ENCODE data around the gene LCE1B.

LCE1B gene

GRCh38 chr1:152811671-152812070, at the start of gene LCE1B:
LCE1B (plus strand) TSS chr1:152811971; CDS start chr1:152812447, 476 bp downstream.
- no peak for DNase-seq

- DNase-seq = no peak
These were observed 42.8 kb upstream of the LCE1B start for GRCh38 chr1:152768847-152769533.

DNA sequence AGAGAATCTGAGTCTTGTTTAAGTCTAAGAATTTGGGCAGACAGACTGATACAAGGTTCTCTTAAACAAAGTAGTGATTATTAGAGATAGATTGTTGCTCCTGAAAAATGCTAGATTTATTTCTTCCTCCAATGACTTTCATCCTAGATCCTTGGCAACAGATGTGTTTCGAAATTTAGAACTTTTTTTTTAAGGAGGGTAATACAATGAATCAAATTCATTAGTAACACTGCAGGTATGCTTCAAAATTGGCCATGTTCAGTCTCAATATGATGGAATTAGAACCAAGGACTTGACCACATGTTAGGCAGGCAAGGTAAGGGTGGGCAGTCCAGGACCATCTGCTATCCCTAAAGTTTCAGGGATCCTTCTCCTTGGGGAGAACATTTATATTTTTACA, 41.4 kb upstream of the LCE1B start:
- DNase-seq = no peak

DNA sequence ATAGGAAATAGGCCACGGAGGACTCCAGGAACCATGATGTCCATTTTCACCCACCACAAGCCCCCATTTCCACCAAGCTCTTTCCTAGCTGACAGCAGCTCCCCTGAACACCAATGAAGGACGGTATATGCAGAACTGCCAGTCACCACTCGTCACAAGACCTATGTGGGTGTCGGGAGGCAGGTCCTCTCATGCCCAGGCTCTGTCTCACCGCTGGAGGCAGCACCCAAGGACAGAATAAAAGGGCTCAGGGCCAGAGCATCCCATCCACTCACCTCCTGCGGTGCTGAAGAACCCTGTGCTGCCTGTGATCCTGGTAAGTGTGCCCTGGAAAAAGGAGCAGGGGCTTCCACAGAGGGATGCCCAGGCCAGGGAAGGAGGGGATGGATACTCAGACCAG, 36.9 kb upstream of the LCE1B start, which contains the start of gene LCE1F:
Gene LCE1F, plus strand, starts transcription at position 266 of the 400 bp plus-strand sequence. CDS start 1,232 bp downstream, outside the sequence.
- no peak for DNase-seq

- DNase-seq = no peak
These were observed 35.4 kb upstream of the LCE1B start for GRCh38 chr1:152776361-152776760.

- no peak for DNase-seq
These were observed 34.1 kb upstream of the LCE1B start for GRCh38 chr1:152777510-152778137.

DNA sequence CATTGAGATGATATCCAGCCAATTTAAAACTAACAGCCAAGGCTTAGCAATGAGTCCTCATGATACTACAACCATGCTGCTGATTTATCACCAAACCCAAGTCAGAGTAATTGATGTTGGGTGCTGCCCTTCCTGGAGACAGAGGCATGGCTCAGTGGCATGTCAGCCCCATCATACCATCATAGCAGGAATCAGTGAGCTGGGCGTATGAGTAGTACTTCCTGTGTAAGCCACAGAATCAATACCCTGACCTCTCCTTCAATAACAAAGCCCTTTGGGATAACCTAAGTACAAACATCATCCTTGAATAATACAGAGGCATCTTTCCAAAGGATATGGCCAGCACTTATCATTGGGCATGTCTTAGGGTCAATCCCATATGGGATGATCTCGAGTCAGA, 28.7 kb upstream of the LCE1B start:
- DNase-seq = no peak

DNA sequence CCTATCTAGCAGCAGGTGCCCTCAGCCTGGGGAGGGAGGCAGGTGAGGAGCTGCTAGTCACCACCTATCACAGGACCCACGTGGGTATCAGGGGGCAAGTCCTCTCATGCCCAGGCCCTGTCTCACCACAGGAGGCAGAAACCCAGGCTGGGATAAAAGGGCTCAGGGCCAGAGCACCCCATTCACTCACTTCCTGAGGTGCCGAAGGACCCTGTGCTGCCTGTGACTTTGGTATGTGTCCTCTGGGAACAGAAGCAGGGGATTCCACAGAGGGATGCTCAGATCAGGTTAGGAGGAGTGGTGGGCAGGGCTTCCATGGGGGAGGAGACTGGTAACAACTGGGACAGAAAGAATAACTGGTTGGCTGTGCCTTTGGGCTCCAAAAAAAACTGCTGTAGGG, 25.7 kb upstream of the LCE1B start, which contains the start of gene LCE1E:
Gene LCE1E, plus strand, starts transcription at position 181 of the 400 bp plus-strand sequence. CDS start 1,043 bp downstream, outside the sequence.
- no peak for DNase-seq

DNA sequence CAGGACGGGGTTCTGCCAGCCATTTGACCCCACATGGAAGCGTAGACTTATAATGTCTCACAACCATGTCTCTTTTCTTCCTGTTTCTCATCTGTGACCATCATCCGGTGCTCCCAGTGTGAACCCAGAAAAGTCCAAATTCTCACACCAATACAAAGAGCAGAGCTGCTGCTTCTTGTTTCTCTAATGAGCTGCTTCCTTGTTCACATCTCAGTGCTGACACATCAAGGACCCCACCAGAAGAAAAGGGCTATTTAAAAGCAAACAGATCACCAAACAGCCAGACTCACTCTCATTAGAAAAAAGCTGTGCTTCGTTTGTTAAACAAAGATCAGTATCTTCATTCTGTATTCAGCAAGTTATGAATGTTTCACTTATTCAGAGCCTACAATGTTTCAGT, 16.1 kb upstream of the LCE1B start:
- DNase-seq = no peak

GRCh38 chr1:152796421-152796820, 15.3 kb upstream of the LCE1B start, which contains the start of gene LCE1D:
LCE1D (plus strand) TSS chr1:152796721; CDS start chr1:152797795, 1,074 bp downstream.
- no peak for DNase-seq

DNA sequence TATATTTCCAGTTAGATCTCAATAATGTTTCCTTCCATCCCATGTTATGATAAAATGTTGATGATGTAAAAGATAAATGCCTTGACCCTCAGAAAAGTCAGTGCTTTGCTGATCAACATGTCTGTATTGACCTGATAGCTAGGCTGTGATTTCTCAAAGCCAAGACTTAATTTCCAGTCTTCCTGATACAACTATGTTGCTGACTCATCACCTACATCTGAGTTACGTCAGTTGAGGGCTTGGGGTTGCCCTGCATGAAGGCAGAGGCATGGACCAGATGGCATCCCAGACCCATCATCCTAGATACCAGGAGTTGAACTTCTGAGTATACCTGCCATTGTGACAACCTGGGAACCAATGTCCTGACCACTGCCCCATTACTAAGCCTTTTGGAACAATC, 10.4 kb upstream of the LCE1B start:
- no peak for DNase-seq

DNA sequence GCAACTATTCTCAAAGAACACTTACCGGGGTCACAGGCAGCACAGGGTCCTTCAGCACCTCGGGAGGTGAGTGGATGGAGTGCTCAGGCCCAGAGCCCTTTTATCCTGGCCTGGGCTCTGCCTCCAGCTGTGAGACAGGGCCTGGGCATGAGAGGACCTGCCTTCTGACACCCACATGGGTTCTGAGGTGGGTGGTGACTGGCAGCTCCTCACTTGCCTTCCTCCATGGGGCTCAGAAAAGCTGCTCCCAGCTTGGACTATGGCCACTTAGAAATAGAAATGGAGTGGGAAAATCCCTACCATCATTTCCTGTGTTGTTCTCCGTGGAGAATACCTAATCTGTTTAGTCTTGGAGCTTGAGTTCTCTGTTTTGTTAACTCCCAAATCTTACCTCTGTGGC, 5.2 kb upstream of the LCE1B start, which contains the start of gene LCE1C:
Gene LCE1C, minus strand, starts transcription at position 76 of the 400 bp plus-strand sequence. CDS start 1,173 bp downstream, outside the sequence.
- DNase-seq = no peak

- no peak for DNase-seq
These were observed 721 bp upstream of the LCE1B start for GRCh38 chr1:152811050-152811449.

DNA sequence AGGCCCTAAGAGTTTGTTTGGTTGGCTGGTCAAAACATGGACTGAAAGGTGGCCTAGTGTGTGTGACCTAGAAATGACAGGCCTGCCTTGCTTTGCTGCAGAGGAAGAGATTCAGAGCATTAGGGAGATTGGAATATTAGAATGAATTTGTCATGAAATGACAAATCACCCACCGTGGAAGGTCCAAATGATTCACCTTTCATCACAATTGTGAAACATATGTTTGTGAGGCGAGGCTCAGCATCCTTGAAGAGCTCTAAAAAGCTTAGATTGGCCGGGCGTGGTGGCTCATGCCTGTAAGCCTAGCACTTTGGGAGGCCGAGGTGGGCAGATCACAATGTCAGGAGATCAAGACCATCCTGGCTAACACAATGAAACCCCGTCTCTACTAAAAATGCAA, 5.5 kb downstream of the LCE1B start:
- DNase-seq = no peak

DNA sequence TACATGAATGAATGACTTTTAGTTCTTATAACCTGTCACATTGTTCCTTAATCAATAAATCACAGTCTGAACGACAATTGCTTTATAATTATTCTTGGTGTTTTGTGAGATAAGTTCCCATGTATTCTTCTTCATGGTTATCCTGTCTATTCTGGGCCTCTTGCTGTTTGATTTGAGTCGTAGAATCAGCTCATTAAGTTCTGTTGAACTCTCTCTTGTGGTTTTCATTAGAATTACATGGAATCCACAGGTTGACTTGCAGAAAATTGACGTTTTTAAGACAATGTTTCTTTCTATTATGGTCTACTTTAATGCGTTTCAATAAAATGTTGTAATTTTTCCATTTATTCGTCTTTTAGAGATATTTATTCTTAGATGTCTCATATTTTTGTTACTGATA, 11.5 kb downstream of the LCE1B start:
- no peak for DNase-seq

GRCh38 chr1:152824964-152825363, 13.2 kb downstream of the LCE1B start:
- no peak for DNase-seq

- no peak for DNase-seq
These were observed 15.4 kb downstream of the LCE1B start, which contains the start of gene LCE1A for GRCh38 chr1:152827173-152827572. LCE1A (plus strand) TSS chr1:152827473; CDS start chr1:152827473, 0 bp downstream.

DNA sequence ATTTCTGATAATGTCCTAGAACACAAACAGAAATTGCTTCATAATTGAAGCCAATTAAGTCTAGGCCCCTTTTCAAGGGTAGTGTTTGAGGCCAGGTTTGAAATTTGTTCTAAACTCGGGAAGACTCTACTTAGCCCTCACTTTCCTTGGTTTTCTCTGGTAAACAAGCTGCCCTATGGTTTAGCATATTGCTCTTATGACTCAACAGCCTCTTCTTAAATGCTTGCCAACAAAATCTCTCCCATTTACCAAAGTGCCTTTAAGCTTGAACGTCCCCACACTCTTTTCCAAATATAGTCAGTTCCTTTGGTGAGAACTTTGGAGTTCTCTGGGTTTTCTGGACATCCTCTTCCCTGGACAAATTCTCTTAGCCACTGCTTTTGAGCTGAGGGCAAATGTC, 25.1 kb downstream of the LCE1B start:
- no peak for DNase-seq

- no peak for DNase-seq
These were observed 30.8 kb downstream of the LCE1B start, which contains the start of gene LCE6A for GRCh38 chr1:152842556-152842955. LCE6A (plus strand) TSS chr1:152842856; CDS start chr1:152843521, 665 bp downstream.

DNA sequence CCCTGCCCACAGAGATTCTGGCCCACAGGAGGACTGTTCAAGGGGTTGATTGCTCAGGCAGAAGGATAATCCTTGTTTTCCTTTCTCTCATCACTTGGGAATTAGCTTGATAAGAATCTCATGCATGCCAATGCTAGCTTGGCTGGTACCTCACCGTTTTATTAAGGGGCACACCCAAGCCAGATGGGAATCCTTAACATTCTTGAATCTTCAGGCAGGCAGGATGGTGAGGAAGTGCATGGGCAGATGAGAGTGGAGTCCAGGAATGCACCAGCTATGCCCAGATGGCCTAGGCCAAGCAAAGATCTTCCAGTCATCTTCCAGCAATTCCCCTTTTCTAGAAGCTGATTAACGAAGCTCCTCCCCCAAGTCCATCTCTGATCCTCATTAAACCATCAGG, 43.9 kb downstream of the LCE1B start:
- DNase-seq = no peak

DNA sequence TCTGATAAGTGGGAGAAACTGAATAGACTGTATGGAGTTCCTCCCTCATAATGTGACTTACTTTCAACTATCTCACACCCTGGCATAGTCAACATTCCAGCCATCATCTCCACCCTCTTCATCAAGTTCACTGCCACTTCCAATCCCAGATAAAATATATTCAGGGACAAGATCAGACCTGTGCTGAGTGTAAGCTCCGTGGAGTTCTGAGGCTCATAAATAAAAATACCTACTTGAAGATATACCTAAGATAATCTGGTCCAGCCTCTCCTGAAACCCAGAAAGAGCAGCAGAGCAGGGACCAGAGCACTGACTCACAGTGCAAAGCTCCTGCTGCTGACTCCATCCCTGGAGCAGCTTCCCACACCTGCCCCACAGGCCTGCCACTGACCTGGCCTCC, 46.3 kb downstream of the LCE1B start:
- DNase-seq = no peak

GRCh38 chr1:152859696-152860095, 47.9 kb downstream of the LCE1B start, which contains the start of gene LCE7A:
LCE7A (plus strand) TSS chr1:152859996; CDS start chr1:152860698, 702 bp downstream.
- no peak for DNase-seq

DNA sequence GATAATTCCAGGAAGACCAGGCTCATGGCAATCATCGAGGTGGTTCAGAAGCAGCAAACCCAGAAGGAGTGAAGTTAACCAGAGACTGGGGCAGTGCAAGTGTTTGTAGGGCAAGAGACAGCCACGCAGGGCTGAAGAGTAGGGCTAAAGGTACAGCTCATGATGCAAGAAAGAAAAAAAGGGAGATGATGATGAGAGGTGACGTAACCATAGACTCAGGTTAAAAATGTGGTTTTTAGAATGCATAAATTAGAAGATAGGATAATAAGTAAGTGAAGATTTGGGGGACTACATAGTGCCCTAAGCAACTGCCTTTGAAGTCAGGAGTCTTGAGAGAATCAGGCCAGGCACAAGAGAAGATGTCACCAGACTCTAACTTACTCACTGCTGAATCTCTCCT, 48.4 kb downstream of the LCE1B start:
- no peak for DNase-seq

DNA sequence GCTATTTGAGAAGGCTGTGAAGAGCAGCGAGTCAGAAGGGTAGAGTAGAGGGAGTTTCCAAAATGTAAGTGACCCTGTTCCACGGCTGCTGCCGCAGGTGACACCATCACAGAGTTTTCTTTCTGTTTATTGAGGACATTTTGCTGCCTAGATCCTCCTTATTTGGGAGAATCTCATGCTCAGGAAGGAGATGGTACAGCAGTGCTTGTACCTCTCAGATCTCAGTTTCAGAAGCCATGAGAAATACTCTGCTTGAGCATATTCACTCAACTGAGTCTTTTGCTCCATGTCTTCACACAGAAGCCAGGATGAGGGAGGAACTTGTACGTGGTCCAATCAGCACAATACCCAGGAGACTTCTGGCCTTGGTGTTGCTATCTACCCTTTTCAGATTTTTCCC, 49.6 kb downstream of the LCE1B start:
- no peak for DNase-seq

Data from stimulated activated naive CD4-positive, alpha-beta T cell (primary cell).